ENCODE data around the gene EIF3I.

DNA sequence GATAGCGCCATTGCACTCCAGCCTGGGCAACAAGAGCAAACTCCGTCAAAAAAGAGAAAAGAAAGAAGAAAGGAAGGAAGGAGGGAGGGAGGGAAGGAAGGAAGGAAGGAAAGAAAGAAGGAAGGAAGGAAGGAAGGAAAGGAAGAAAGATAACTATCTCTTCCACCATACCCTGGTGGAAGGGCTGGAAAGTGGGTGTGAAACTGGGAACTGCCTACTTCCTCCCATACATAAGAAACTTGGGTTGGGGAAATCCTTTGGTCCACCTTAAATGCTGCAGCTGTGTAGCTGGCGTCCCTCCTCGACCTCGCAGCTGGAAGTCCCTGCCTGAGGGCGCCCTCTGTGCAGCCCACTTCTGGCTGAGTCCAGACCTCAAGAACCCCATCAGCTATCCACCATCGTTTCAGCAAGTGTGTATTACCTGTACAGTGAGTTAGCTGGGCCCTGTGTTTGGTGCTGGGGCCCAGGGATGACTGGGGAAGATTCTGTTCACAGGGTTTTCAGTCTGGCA, 20.2 kb downstream of the EIF3I start:
- TF ChIP-seq POLR2AphosphoS5 (IDR thresholded peaks at IDR 0.05; ENCODE audit: low read depth, low read length) (no peak), TAF1 (IDR thresholded peaks at IDR 0.05; ENCODE audit: borderline replicate concordance, insufficient read depth, low read length) (no peak), SIN3A (IDR thresholded peaks at IDR 0.05; ENCODE audit: borderline replicate concordance, insufficient read depth, low read length) (no peak), FOXP2 (optimal IDR thresholded peaks at IDR 0.05; ENCODE audit: borderline replicate concordance, extremely low read depth, extremely low read length, insufficient read depth) (no peak)
- TF ChIP-seq, protein P1, sequence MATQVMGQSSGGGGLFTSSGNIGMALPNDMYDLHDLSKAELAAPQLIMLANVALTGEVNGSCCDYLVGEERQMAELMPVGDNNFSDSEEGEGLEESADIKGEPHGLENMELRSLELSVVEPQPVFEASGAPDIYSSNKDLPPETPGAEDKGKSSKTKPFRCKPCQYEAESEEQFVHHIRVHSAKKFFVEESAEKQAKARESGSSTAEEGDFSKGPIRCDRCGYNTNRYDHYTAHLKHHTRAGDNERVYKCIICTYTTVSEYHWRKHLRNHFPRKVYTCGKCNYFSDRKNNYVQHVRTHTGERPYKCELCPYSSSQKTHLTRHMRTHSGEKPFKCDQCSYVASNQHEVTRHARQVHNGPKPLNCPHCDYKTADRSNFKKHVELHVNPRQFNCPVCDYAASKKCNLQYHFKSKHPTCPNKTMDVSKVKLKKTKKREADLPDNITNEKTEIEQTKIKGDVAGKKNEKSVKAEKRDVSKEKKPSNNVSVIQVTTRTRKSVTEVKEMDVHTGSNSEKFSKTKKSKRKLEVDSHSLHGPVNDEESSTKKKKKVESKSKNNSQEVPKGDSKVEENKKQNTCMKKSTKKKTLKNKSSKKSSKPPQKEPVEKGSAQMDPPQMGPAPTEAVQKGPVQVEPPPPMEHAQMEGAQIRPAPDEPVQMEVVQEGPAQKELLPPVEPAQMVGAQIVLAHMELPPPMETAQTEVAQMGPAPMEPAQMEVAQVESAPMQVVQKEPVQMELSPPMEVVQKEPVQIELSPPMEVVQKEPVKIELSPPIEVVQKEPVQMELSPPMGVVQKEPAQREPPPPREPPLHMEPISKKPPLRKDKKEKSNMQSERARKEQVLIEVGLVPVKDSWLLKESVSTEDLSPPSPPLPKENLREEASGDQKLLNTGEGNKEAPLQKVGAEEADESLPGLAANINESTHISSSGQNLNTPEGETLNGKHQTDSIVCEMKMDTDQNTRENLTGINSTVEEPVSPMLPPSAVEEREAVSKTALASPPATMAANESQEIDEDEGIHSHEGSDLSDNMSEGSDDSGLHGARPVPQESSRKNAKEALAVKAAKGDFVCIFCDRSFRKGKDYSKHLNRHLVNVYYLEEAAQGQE (IDR thresholded peaks at IDR 0.05; ENCODE audit: insufficient read depth in 1 of 2, low read depth in 2 of 2, low read length in 2 of 2) = no peak

All from PFSK-1 (cell line).